ENCODE data around the gene MPND. TPM values are rescaled to one million over a fixed set of nuclear protein-coding genes. Genes with fewer than 3 reads are reported as not detected.

The MPND gene
- total and polyA plus RNA-seq, 10 of the 15 experiments (the other 5 are each of a cell fraction or from before 2014, with no cell fraction given) = 0.79 to 18.3 (median 6.0) TPM

GRCh38 chr19:4322942-4323665 lies 20.3 kb upstream of the MPND start:
- no peaks in the 10 kb centered on the region for H3K79me2 ChIP-seq (ENCODE audit: control insufficient read depth, insufficient read depth, low read length)
- no peak for ATAC-seq
- CTCF ChIA-PET = interaction anchor here (0.8 to 1.6 kb wide), 3 partner anchors 9 to 53 kb away, joined by 3 to 5 read pairs (median 3); no protein-coding TSS in a partner anchor
- no peaks in the 10 kb centered on the region for H4K20me1 ChIP-seq (ENCODE audit: control insufficient read depth, insufficient read depth)
- H3K27ac ChIP-seq (ENCODE audit: control insufficient read depth, insufficient read depth) = no peak overlapping the region
- no peak overlapping the region for H3K9ac ChIP-seq (ENCODE audit: control insufficient read depth, insufficient read depth, low read length)
- H3K4me3 ChIP-seq = no peak overlapping the region
- no peak for DNase-seq (ENCODE audit: low read depth, low spot score)
- no peaks in the 10 kb centered on the region for H3K27me3 ChIP-seq (replicated peaks in 1 of 2; ENCODE audit: control insufficient read depth in 2 of 2, insufficient read depth in 2 of 2, low read length in 1 of 2)
- BruUV-seq (replicated peaks) = no TSS peak
- no peak overlapping the region for H2AFZ ChIP-seq (ENCODE audit: control insufficient read depth, low read depth, low read length)
- RAD21 ChIA-PET (ENCODE audit: unreplicated experiment) = no interaction called here
- H3K4me2 ChIP-seq (ENCODE audit: control insufficient read depth, insufficient read depth) = no peak overlapping the region
- in situ Hi-C loops (cut with MboI) (no loop called here), intact Hi-C loops (cut with micrococcal nuclease; ENCODE audit: unreplicated experiment) (no loop called here)
- H3K36me3 ChIP-seq (ENCODE audit: control insufficient read depth in 2 of 2, insufficient read depth in 2 of 2, low read length in 1 of 2) = no peaks in the 10 kb centered on the region
- SMC1A ChIA-PET (ENCODE audit: uncharacterized antibody, unreplicated experiment) = no interaction called here
- FAIRE-seq = no peak
- POLR2A ChIA-PET = no interaction called here
- H3K9me3 ChIP-seq (replicated peaks; ENCODE audit: control insufficient read depth, insufficient read depth, low read length) = no peaks in the 10 kb centered on the region; the same call in 1 of the 3 replicates
- WGBS (ENCODE audit: insufficient coverage, insufficient replicate concordance, low lambda C conversion rate, missing lambda C conversion rate) = 72% methylated on average over 35 of the region's 37 CpGs
- H3K4me1 ChIP-seq (ENCODE audit: control insufficient read depth, insufficient read depth, low read length) = peaks cover 8% of the 10 kb centered on the region; the same call in 1 of the 2 replicates
- no peak for TF ChIP-seq KLF5 (IDR thresholded peaks at IDR 0.05; ENCODE audit: partially characterized antibody)
- no peak for TF ChIP-seq SIN3A (IDR thresholded peaks at IDR 0.05; ENCODE audit: low read depth, low read length)
- no peak for TF ChIP-seq ZBTB40 (IDR thresholded peaks at IDR 0.05; ENCODE audit: borderline replicate concordance)
- no peak for TF ChIP-seq BCL3 (IDR thresholded peaks at IDR 0.05; ENCODE audit: borderline replicate concordance, insufficient read depth, low read depth, low read length, poor library complexity, severe bottlenecking)
- no peak for TF ChIP-seq NRF1 (conservative IDR thresholded peaks at IDR 0.05; ENCODE audit: low read depth, low read length)
- no peak for TF ChIP-seq STAT1 (conservative IDR thresholded peaks at IDR 0.05)
- TF ChIP-seq SMAD5 (IDR thresholded peaks at IDR 0.05; ENCODE audit: low read depth) = no peak
- TF ChIP-seq NFIC (IDR thresholded peaks at IDR 0.05; ENCODE audit: low read depth, low read length) = no peak
- no peak for TF ChIP-seq SPI1 (IDR thresholded peaks at IDR 0.05; ENCODE audit: borderline replicate concordance, insufficient read depth, low read depth, low read length)
- TF ChIP-seq, protein P1, sequence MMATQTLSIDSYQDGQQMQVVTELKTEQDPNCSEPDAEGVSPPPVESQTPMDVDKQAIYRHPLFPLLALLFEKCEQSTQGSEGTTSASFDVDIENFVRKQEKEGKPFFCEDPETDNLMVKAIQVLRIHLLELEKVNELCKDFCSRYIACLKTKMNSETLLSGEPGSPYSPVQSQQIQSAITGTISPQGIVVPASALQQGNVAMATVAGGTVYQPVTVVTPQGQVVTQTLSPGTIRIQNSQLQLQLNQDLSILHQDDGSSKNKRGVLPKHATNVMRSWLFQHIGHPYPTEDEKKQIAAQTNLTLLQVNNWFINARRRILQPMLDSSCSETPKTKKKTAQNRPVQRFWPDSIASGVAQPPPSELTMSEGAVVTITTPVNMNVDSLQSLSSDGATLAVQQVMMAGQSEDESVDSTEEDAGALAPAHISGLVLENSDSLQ (IDR thresholded peaks at IDR 0.05) = no peak
- TF ChIP-seq, protein P2, sequence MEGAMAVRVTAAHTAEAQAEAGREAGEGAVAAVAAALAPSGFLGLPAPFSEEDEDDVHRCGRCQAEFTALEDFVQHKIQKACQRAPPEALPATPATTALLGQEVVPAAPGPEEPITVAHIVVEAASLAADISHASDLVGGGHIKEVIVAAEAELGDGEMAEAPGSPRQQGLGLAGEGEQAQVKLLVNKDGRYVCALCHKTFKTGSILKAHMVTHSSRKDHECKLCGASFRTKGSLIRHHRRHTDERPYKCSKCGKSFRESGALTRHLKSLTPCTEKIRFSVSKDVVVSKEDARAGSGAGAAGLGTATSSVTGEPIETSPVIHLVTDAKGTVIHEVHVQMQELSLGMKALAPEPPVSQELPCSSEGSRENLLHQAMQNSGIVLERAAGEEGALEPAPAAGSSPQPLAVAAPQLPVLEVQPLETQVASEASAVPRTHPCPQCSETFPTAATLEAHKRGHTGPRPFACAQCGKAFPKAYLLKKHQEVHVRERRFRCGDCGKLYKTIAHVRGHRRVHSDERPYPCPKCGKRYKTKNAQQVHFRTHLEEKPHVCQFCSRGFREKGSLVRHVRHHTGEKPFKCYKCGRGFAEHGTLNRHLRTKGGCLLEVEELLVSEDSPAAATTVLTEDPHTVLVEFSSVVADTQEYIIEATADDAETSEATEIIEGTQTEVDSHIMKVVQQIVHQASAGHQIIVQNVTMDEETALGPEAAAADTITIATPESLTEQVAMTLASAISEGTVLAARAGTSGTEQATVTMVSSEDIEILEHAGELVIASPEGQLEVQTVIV (IDR thresholded peaks at IDR 0.05; ENCODE audit: borderline replicate concordance, partially characterized antibody) = no peak
- TF ChIP-seq KDM1A (IDR thresholded peaks at IDR 0.05; ENCODE audit: borderline replicate concordance) = no peak
- no peak for TF ChIP-seq CBX5 (IDR thresholded peaks at IDR 0.05; ENCODE audit: low read depth)

All from GM12878 (cell line).